WTC11 (cell line): Measurements from ENCODE around the gene TDP1. TPM values are rescaled to one million over a fixed set of nuclear protein-coding genes. Genes with fewer than 3 reads are reported as not detected.

Source experiments
- ATAC-seq: fragments of 200-7000 bp; cut with Tn5 transposase; 2 replicates; pipeline ENCODE4 v1.10.0; 2021; ENCODE audit warnings: mild to moderate bottlenecking, moderate library complexity
- CTCF ChIA-PET: fragments of 300-600 bp; sonication (Branson Sonifier 250); formaldehyde crosslinking; loops from one replicate; lab custom pipeline; 2021; ENCODE audit warnings: antibody characterized with exemption; lab: Charles Lee
- POLR2A ChIA-PET: fragments of 350-600 bp; sonication (Branson Sonifier 250); formaldehyde crosslinking; loops from one replicate; lab custom pipeline; 2021; ENCODE audit warnings: antibody characterized with exemption; lab: Charles Lee
- DNase-seq: peaks from one replicate; pipeline ENCODE4 v3.0.0; 2021; ENCODE audit warnings: low spot score
- H3K27ac Mint-ChIP-seq: 2 replicates; pipeline ENCODE4 v1.8.0; 2021; ENCODE audit warnings: mixed read lengths
- H3K27me3 Mint-ChIP-seq: 2 replicates; pipeline ENCODE4 v1.8.0; 2021; ENCODE audit warnings: low read depth, mild to moderate bottlenecking, moderate library complexity, mixed read lengths
- H3K36me3 Mint-ChIP-seq: 2 replicates; pipeline ENCODE4 v1.8.0; 2021; ENCODE audit warnings: mixed read lengths
- H3K4me1 Mint-ChIP-seq: 2 replicates; pipeline ENCODE4 v1.8.0; 2022; ENCODE audit warnings: mixed read lengths
- H3K4me3 Mint-ChIP-seq: 2 replicates; pipeline ENCODE4 v1.8.0; 2021; ENCODE audit warnings: mild to moderate bottlenecking, moderate library complexity, mixed read lengths
- H3K9me3 Mint-ChIP-seq: 2 replicates; pipeline ENCODE4 v1.8.0; 2021; ENCODE audit warnings: mixed read lengths
- ATF1 ChIP-seq: sonication (generic); formaldehyde crosslinking; IDR thresholded peaks from 2 replicates; pipeline ENCODE4 v1.8.1; 2023; ENCODE audit warnings: mild to moderate bottlenecking, moderate library complexity, missing genetic modification reagents
- ATF2 ChIP-seq: sonication (generic); formaldehyde crosslinking; IDR thresholded peaks from 2 replicates; pipeline ENCODE4 v1.8.1; 2022; ENCODE audit warnings: low read depth, missing genetic modification reagents, borderline replicate concordance
- CREB1 ChIP-seq: sonication (generic); formaldehyde crosslinking; IDR thresholded peaks from 2 replicates; pipeline ENCODE4 v1.8.0; 2023; ENCODE audit warnings: mild to moderate bottlenecking, missing genetic modification reagents
- ERG ChIP-seq: fragments of 250-450 bp; sonication (Bioruptor Pico); IDR thresholded peaks from 2 replicates; pipeline ENCODE4 v1.8.0; 2021; ENCODE audit warnings: mild to moderate bottlenecking
- FOXJ3 ChIP-seq: sonication (generic); formaldehyde crosslinking; IDR thresholded peaks from 2 replicates; pipeline ENCODE4 v1.9.0; 2021; ENCODE audit warnings: missing genetic modification reagents, mild to moderate bottlenecking, borderline replicate concordance
- FOXP1 ChIP-seq: sonication (generic); formaldehyde crosslinking; IDR thresholded peaks from 2 replicates; pipeline ENCODE4 v1.8.0; 2022; ENCODE audit warnings: missing genetic modification reagents, mild to moderate bottlenecking, moderate library complexity, borderline replicate concordance
- GABPB1 ChIP-seq: sonication (generic); formaldehyde crosslinking; IDR thresholded peaks from 2 replicates; pipeline ENCODE4 v1.8.1; 2023; ENCODE audit warnings: mild to moderate bottlenecking, missing genetic modification reagents
- GRHL2 ChIP-seq: fragments of 250-450 bp; sonication (Bioruptor Pico); IDR thresholded peaks from 2 replicates; pipeline ENCODE4 v1.8.0; 2022; ENCODE audit warnings: mild to moderate bottlenecking, moderate library complexity; ENCODE audit not compliant: insufficient replicate concordance, severe bottlenecking
- GTF2I ChIP-seq: fragments of 250-450 bp; sonication (Bioruptor Pico); conservative IDR thresholded peaks from 2 replicates; pipeline ENCODE4 v1.4.0; 2021; ENCODE audit warnings: mild to moderate bottlenecking
- HMGXB4 ChIP-seq: sonication (generic); formaldehyde crosslinking; IDR thresholded peaks from 2 replicates; pipeline ENCODE4 v1.8.1; 2023; ENCODE audit warnings: mild to moderate bottlenecking, moderate library complexity, missing genetic modification reagents
- JUN ChIP-seq: sonication (generic); formaldehyde crosslinking; IDR thresholded peaks from 2 replicates; pipeline ENCODE4 v1.8.0; 2023; ENCODE audit warnings: mild to moderate bottlenecking, missing genetic modification reagents
- NFATC4 ChIP-seq: fragments of 250-450 bp; sonication (Bioruptor Pico); IDR thresholded peaks from 2 replicates; pipeline ENCODE4 v1.9.0; 2021; ENCODE audit warnings: mild to moderate bottlenecking
- NR1H2 ChIP-seq: sonication (generic); formaldehyde crosslinking; IDR thresholded peaks from 2 replicates; pipeline ENCODE4 v1.9.0; 2021; ENCODE audit warnings: mild to moderate bottlenecking, moderate library complexity, missing genetic modification reagents
- NR2C2 ChIP-seq: sonication (generic); formaldehyde crosslinking; IDR thresholded peaks from 2 replicates; pipeline ENCODE4 v1.8.0; 2022; ENCODE audit warnings: mild to moderate bottlenecking, missing genetic modification reagents
- PREB ChIP-seq: sonication (generic); formaldehyde crosslinking; IDR thresholded peaks from 2 replicates; pipeline ENCODE4 v1.8.1; 2022; ENCODE audit warnings: mild to moderate bottlenecking, missing genetic modification reagents, moderate library complexity, borderline replicate concordance
- TCF7 ChIP-seq: sonication (generic); formaldehyde crosslinking; IDR thresholded peaks from 2 replicates; pipeline ENCODE4 v1.8.0; 2022; ENCODE audit warnings: mild to moderate bottlenecking, low read depth, missing genetic modification reagents, moderate library complexity
- TEAD1 ChIP-seq: sonication (generic); formaldehyde crosslinking; IDR thresholded peaks from 2 replicates; pipeline ENCODE4 v1.8.0; 2022; ENCODE audit warnings: mild to moderate bottlenecking, missing genetic modification reagents
- TEAD4 ChIP-seq: sonication (generic); formaldehyde crosslinking; IDR thresholded peaks from 2 replicates; pipeline ENCODE4 v1.8.0; 2022; ENCODE audit warnings: mild to moderate bottlenecking, missing genetic modification reagents
- TP53 ChIP-seq: sonication (generic); formaldehyde crosslinking; IDR thresholded peaks from 2 replicates; pipeline ENCODE4 v1.8.1; 2023; ENCODE audit warnings: mild to moderate bottlenecking, missing genetic modification reagents
- USF1 ChIP-seq: sonication (generic); formaldehyde crosslinking; IDR thresholded peaks from 2 replicates; pipeline ENCODE4 v1.8.0; 2022; ENCODE audit warnings: mild to moderate bottlenecking, missing genetic modification reagents
- ZMAT4 ChIP-seq: fragments of 250-450 bp; sonication (Bioruptor Pico); IDR thresholded peaks from 2 replicates; pipeline ENCODE4 v1.9.0; 2021; ENCODE audit warnings: mild to moderate bottlenecking
- ZNF121 ChIP-seq: sonication (generic); formaldehyde crosslinking; IDR thresholded peaks from 2 replicates; pipeline ENCODE4 v1.8.0; 2023; ENCODE audit warnings: missing genetic modification reagents
- ZNF232 ChIP-seq: sonication (generic); formaldehyde crosslinking; IDR thresholded peaks from 2 replicates; pipeline ENCODE4 v1.8.0; 2022; ENCODE audit warnings: mild to moderate bottlenecking, missing genetic modification reagents
- ZNF423 ChIP-seq: fragments of 250-450 bp; sonication (Bioruptor Pico); IDR thresholded peaks from 2 replicates; pipeline ENCODE4 v2.1.2; 2022; ENCODE audit warnings: mild to moderate bottlenecking, moderate library complexity
- total RNA-seq: library from RNA; stranded (reverse); gene quantifications from 3 replicates; pipeline ENCODE4 v1.2.3, GENCODE V29; 2021

Gene TDP1
- total RNA-seq, 1 experiment from 2014 or later, result 59.8 TPM

GRCh38 chr14:90045616-90046015 is 89.9 kb downstream of the TDP1 start (continued):
- TF ChIP-seq ATF1 (CRISPR knock-in tag) (no peak), ZNF232 (CRISPR knock-in tag) (no peak), GTF2I (CRISPR knock-in tag) (no peak)

GRCh38 chr14:90049390-90049789 is 93.7 kb downstream of the TDP1 start:
- ATAC-seq, result peak; percentile 55
- H3K27ac Mint-ChIP-seq, result no peak overlapping the region
- no peaks in the 10 kb centered on the region for H3K36me3 Mint-ChIP-seq
- peaks cover 9% of the 10 kb centered on the region for H3K4me1 Mint-ChIP-seq
- TF ChIP-seq USF1 (CRISPR knock-in tag), result no peak
- no peak for TF ChIP-seq TCF7
- no peak for TF ChIP-seq GABPB1
- no peak for TF ChIP-seq ZNF232 (CRISPR knock-in tag)
- no peak for TF ChIP-seq ZNF121
- TF ChIP-seq FOXJ3 (CRISPR knock-in tag), result no peak
- TF ChIP-seq, all 79 proteins: peak for 0
- DNase-seq, result no peak
- Mint-ChIP-seq H3K4me3 (no peak overlapping the region), H3K27me3 (peaks cover 3% of the 10 kb centered on the region; the same call in 1 of the 2 replicates), H3K9me3 (no peaks in the 10 kb centered on the region)
- POLR2A ChIA-PET, result no interaction called here
- CTCF ChIA-PET, result interaction anchor here (0.8 kb wide), 1 partner anchor 11 kb away, joined by 4 read pairs; no protein-coding TSS in a partner anchor

GRCh38 chr14:90050271-90050670 is 94.5 kb downstream of the TDP1 start:
- ATAC-seq, result no peak

More at GRCh38 chr14:90050271-90050670, 94.5 kb downstream of the TDP1 start:
- Mint-ChIP-seq H3K27ac (no peak overlapping the region), H3K36me3 (no peaks in the 10 kb centered on the region), H3K27me3 (peaks cover 3% of the 10 kb centered on the region; the same call in 1 of the 2 replicates), H3K4me1 (peaks cover 9% of the 10 kb centered on the region), H3K4me3 (no peak overlapping the region), H3K9me3 (no peaks in the 10 kb centered on the region)
- TF ChIP-seq TEAD1 (CRISPR knock-in tag) (no peak), ZNF423 (CRISPR knock-in tag) (no peak), NR2C2 (CRISPR knock-in tag) (no peak), NR1H2 (CRISPR knock-in tag) (no peak), ZNF121 (no peak), FOXP1 (no peak), NFATC4 (CRISPR knock-in tag) (no peak), ZMAT4 (CRISPR knock-in tag) (no peak), ATF2 (no peak), ERG (CRISPR knock-in tag) (no peak), FOXJ3 (CRISPR knock-in tag) (no peak), GRHL2 (CRISPR knock-in tag) (no peak), CREB1 (CRISPR knock-in tag) (no peak), HMGXB4 (no peak), JUN (CRISPR knock-in tag) (no peak), PREB (CRISPR knock-in tag) (no peak), TEAD4 (CRISPR knock-in tag) (no peak), TP53 (CRISPR knock-in tag) (no peak)
- CTCF ChIA-PET, result no interaction called here
- POLR2A ChIA-PET, result no interaction called here
- no peak for DNase-seq
